Neural cell (in vitro differentiated cells): ENCODE results near the gene DLGAP4. TPM values are rescaled to one million over a fixed set of nuclear protein-coding genes. Genes with fewer than 3 reads are reported as not detected.

Source experiments
- H2AFZ ChIP-seq: fragments of 200-600, 300-800 bp; sonication (generic), shearing (Covaris generic); 2 replicates; pipeline ENCODE4 v1.6.0; 2014; ENCODE audit warnings: low read depth, mild to moderate bottlenecking, antibody characterized with exemption, low read length, moderate library complexity
- H3F3A ChIP-seq: fragments of 200-600 bp; shearing (Covaris generic); 2 replicates; pipeline ENCODE4 v1.6.1; 2016; ENCODE audit warnings: mild to moderate bottlenecking, moderate library complexity, mixed read lengths, antibody characterized with exemption, low read length; ENCODE audit not compliant: insufficient read depth, poor library complexity, severe bottlenecking
- H3K27ac ChIP-seq: fragments of 200-600, 300-800 bp; sonication (generic), shearing (Covaris generic); 2 replicates; pipeline ENCODE4 v1.5.1; 2014; ENCODE audit warnings: mild to moderate bottlenecking, low read length, moderate library complexity
- H3K27me3 ChIP-seq: fragments of 300-800, 200-600 bp; sonication (generic), shearing (Covaris generic); 2 replicates; pipeline ENCODE4 v1.6.0; 2014; ENCODE audit warnings: mild to moderate bottlenecking, low read depth, low read length, moderate library complexity; ENCODE audit not compliant: insufficient read depth
- H3K36me3 ChIP-seq: fragments of 300-800, 200-600 bp; sonication (generic), shearing (Covaris generic); 2 replicates; pipeline ENCODE4 v1.5.1; 2014; ENCODE audit warnings: mild to moderate bottlenecking, antibody characterized with exemption, low read length, moderate library complexity; ENCODE audit not compliant: insufficient read depth
- H3K4me2 ChIP-seq: fragments of 300-800, 200-600 bp; sonication (generic), shearing (Covaris generic); 2 replicates; pipeline ENCODE4 v1.6.0; 2014; ENCODE audit warnings: mild to moderate bottlenecking, low read length
- H3K4me3 ChIP-seq: fragments of 300-800, 200-600 bp; sonication (generic), shearing (Covaris generic); 2 replicates; pipeline ENCODE4 v1.5.1; 2014; ENCODE audit warnings: mild to moderate bottlenecking, low read length, moderate library complexity
- H3K79me2 ChIP-seq: fragments of 200-600 bp; shearing (Covaris generic); replicated peaks from 2 replicates; pipeline ENCODE4 v1.6.0; 2014; ENCODE audit warnings: mild to moderate bottlenecking, low read length, moderate library complexity; ENCODE audit not compliant: insufficient read depth
- H3K9ac ChIP-seq: fragments of 300-800, 200-600 bp; sonication (generic), shearing (Covaris generic); 2 replicates; pipeline ENCODE4 v1.6.1; 2016; ENCODE audit warnings: mild to moderate bottlenecking, low read length, mixed read lengths
- H3K9me2 ChIP-seq: fragments of 200-600 bp; shearing (Covaris generic); 2 replicates; pipeline ENCODE4 v1.6.1; 2016; ENCODE audit warnings: mild to moderate bottlenecking, low read length, mixed read lengths; ENCODE audit not compliant: insufficient read depth
- H3K9me3 ChIP-seq: fragments of 200-600, 300-800 bp; sonication (generic), shearing (Covaris generic); 2 replicates; pipeline ENCODE4 v1.6.1; 2016; ENCODE audit warnings: mild to moderate bottlenecking, mixed run types, low read length, moderate library complexity, mixed read lengths
- H4K20me1 ChIP-seq: fragments of 200-600 bp; shearing (Covaris generic); 2 replicates; pipeline ENCODE4 v1.6.1; 2016; ENCODE audit warnings: mild to moderate bottlenecking, mixed run types; ENCODE audit not compliant: insufficient read depth
- EP300 ChIP-seq: fragments of 450-650 bp; conservative IDR thresholded peaks from 2 replicates; pipeline ENCODE4 v1.6.1; 2014; ENCODE audit warnings: antibody characterized with exemption, mild to moderate bottlenecking, moderate library complexity; ENCODE audit not compliant: poor library complexity, severe bottlenecking
- EZH2 ChIP-seq: fragments of 200-600, 300-800 bp; shearing (Covaris generic), sonication (generic); IDR thresholded peaks from 2 replicates; pipeline ENCODE4 v1.6.1; 2014; ENCODE audit warnings: antibody characterized with exemption, low read length, borderline replicate concordance, mild to moderate bottlenecking; ENCODE audit not compliant: insufficient read depth, poor library complexity, severe bottlenecking
- MXI1 ChIP-seq: fragments of 450-650 bp; conservative IDR thresholded peaks from 2 replicates; pipeline ENCODE4 v1.6.1; 2014; ENCODE audit warnings: antibody characterized with exemption, mild to moderate bottlenecking; ENCODE audit not compliant: poor library complexity, severe bottlenecking
- POLR2AphosphoS5 ChIP-seq: IDR thresholded peaks from 2 replicates; pipeline ENCODE4 v1.6.1; 2012
- RAD21 ChIP-seq: fragments of 450-650 bp; conservative IDR thresholded peaks from 2 replicates; pipeline ENCODE4 v1.6.1; 2014; ENCODE audit warnings: antibody characterized with exemption, mild to moderate bottlenecking, moderate library complexity
- SMC3 ChIP-seq: fragments of 450-650 bp; conservative IDR thresholded peaks from 2 replicates; pipeline ENCODE4 v1.6.1; 2014; ENCODE audit warnings: antibody characterized with exemption, mild to moderate bottlenecking, moderate library complexity; ENCODE audit not compliant: poor library complexity
- TAF1 ChIP-seq: IDR thresholded peaks from 2 replicates; pipeline ENCODE4 v1.6.1; 2012; ENCODE audit warnings: low read depth
- polyA plus RNA-seq: library from polyadenylated mRNA; depleted of rRNA; stranded (reverse); fragments of >200 nt; gene quantifications from 2 replicates; pipeline ENCODE4 v1.2.3, GENCODE V29; 2014
- TF ChIP-seq, protein P1 (sequence below): fragments of 450-650 bp; IDR thresholded peaks from 2 replicates; pipeline ENCODE4 v1.5.1; 2014; ENCODE audit warnings: antibody characterized with exemption, mild to moderate bottlenecking, moderate library complexity; ENCODE audit not compliant: poor library complexity, severe bottlenecking
- TF ChIP-seq, protein P2 (sequence below): IDR thresholded peaks from 2 replicates; pipeline ENCODE4 v1.6.1; 2012; ENCODE audit warnings: borderline replicate concordance

The DLGAP4 gene
- polyA plus RNA-seq, 1 donor from 2014 or later, result 31.2 TPM

DNA sequence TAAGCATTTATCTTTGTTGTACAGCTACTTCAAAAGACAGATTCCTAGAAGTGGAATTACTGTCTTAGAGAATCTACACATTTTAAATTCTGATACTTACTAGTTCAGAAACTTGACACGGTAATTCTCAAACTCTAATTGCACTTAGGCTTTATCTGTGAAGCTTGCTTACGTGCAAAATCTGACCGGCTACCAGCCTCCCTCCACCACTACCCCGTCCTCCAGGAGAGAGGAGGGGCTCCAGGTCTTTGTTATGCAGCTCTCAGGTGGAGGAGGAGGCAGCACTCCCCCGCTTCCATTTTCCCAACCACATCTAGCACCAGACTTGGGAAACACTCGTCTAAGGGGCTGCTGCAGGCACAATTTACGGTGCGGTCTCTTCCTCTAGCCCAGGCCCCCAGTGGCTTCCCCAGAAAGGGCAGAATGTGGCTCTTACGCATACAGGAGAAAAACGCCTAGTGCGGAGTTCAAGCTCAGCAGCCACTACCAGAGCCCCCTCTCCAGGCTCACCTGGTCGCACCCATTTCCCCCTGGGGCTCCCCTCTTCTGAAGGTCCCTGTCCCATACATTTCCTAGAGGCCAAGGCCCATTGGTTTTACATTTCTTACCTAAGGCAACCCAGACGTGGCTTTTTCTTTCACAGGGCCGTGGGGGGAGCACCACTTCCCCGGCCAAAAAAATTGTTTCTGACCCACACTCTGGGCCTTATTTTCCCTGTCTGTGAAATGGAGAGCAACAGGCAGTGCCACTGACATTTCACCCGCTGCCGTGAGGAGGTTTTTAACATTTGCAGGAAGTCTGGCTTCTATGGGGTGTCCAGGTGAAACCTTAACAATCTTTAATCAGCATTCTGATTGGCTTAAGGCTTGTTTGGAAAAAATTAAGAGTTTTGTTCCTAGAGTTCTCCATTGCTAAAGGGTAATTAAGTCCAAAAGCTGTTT, 265.7 kb downstream of the DLGAP4 start:
- Histone ChIP-seq H3K4me2 (no peak overlapping the region), H2AFZ (no peak overlapping the region), H3K79me2 (peaks cover 21% of the 10 kb centered on the region), H3K27ac (no peak overlapping the region), H3K4me3 (no peak overlapping the region), H3K9ac (no peak overlapping the region), H3K27me3 (peaks cover 22% of the 10 kb centered on the region), H4K20me1 (no peaks in the 10 kb centered on the region), H3K36me3 (no peaks in the 10 kb centered on the region), H3F3A (no peaks in the 10 kb centered on the region), H3K9me3 (no peaks in the 10 kb centered on the region), H3K9me2 (no peaks in the 10 kb centered on the region)
- TF ChIP-seq, protein P1, sequence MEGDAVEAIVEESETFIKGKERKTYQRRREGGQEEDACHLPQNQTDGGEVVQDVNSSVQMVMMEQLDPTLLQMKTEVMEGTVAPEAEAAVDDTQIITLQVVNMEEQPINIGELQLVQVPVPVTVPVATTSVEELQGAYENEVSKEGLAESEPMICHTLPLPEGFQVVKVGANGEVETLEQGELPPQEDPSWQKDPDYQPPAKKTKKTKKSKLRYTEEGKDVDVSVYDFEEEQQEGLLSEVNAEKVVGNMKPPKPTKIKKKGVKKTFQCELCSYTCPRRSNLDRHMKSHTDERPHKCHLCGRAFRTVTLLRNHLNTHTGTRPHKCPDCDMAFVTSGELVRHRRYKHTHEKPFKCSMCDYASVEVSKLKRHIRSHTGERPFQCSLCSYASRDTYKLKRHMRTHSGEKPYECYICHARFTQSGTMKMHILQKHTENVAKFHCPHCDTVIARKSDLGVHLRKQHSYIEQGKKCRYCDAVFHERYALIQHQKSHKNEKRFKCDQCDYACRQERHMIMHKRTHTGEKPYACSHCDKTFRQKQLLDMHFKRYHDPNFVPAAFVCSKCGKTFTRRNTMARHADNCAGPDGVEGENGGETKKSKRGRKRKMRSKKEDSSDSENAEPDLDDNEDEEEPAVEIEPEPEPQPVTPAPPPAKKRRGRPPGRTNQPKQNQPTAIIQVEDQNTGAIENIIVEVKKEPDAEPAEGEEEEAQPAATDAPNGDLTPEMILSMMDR, result no peak
- TF ChIP-seq TAF1 (no peak), MXI1 (no peak), EZH2 (no peak), SMC3 (no peak), POLR2AphosphoS5 (no peak), EP300 (no peak), RAD21 (no peak)
- TF ChIP-seq, protein P2, sequence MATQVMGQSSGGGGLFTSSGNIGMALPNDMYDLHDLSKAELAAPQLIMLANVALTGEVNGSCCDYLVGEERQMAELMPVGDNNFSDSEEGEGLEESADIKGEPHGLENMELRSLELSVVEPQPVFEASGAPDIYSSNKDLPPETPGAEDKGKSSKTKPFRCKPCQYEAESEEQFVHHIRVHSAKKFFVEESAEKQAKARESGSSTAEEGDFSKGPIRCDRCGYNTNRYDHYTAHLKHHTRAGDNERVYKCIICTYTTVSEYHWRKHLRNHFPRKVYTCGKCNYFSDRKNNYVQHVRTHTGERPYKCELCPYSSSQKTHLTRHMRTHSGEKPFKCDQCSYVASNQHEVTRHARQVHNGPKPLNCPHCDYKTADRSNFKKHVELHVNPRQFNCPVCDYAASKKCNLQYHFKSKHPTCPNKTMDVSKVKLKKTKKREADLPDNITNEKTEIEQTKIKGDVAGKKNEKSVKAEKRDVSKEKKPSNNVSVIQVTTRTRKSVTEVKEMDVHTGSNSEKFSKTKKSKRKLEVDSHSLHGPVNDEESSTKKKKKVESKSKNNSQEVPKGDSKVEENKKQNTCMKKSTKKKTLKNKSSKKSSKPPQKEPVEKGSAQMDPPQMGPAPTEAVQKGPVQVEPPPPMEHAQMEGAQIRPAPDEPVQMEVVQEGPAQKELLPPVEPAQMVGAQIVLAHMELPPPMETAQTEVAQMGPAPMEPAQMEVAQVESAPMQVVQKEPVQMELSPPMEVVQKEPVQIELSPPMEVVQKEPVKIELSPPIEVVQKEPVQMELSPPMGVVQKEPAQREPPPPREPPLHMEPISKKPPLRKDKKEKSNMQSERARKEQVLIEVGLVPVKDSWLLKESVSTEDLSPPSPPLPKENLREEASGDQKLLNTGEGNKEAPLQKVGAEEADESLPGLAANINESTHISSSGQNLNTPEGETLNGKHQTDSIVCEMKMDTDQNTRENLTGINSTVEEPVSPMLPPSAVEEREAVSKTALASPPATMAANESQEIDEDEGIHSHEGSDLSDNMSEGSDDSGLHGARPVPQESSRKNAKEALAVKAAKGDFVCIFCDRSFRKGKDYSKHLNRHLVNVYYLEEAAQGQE, result no peak

DNA sequence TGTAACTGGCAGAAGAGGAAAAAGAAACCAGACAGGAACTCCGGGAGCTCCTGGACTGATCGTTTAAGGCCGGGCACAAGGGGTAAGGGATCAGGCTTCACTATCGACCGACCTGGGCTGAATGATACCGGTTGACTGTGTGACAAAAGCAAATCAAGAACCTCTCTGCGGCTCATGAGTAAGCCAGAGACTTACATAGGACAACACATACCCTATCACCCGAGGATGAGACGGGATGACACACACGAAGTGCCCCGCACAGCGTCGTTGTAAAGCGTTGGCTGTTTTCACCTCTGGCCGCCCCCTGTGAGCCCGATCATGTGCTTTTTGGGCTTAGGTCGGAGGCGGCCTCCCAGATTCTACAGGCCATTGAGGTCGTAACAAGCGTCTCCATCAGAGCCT, 266.6 kb downstream of the DLGAP4 start:
- Histone ChIP-seq H3K79me2 (peaks cover 24% of the 10 kb centered on the region), H3K27ac (no peak overlapping the region), H2AFZ (no peak overlapping the region)

More for the DNA sequence above, 266.6 kb downstream of the DLGAP4 start:
- Histone ChIP-seq H3K4me2 (no peak overlapping the region), H3K9ac (no peak overlapping the region), H4K20me1 (no peaks in the 10 kb centered on the region), H3K36me3 (no peaks in the 10 kb centered on the region), H3K9me3 (no peaks in the 10 kb centered on the region), H3K27me3 (peaks cover 22% of the 10 kb centered on the region), H3F3A (no peaks in the 10 kb centered on the region), H3K9me2 (no peaks in the 10 kb centered on the region), H3K4me3 (no peak overlapping the region)
- TF ChIP-seq EZH2 (no peak), SMC3 (no peak), RAD21 (no peak), EP300 (no peak), MXI1 (no peak), TAF1 (no peak), POLR2AphosphoS5 (no peak)
- TF ChIP-seq, protein P1, result no peak
- TF ChIP-seq, protein P2, result no peak
